OCI-LY7 (cell line): Measurements from ENCODE around the gene STING1. TPM values are rescaled to one million over a fixed set of nuclear protein-coding genes. Genes with fewer than 3 reads are reported as not detected.
"Not testable (repeated sequence)": the region's sequence is repeated elsewhere in the genome, so short reads cannot be mapped to it uniquely, and the experiment has no call there.

Experiments
- BruUV-seq: library from RNA; stranded (reverse); fragments of 400-500 nt; replicated peaks from 2 replicates; lab custom pipeline; 2021; lab: Mats Ljungman, UMichigan
- CTCF ChIA-PET: fragments of 300-600 bp; sonication (Branson Sonifier 250); formaldehyde crosslinking; loops from one replicate; lab custom pipeline; 2022; ENCODE audit warnings: antibody characterized with exemption; ENCODE audit not compliant: unreplicated experiment; lab: Charles Lee
- POLR2A ChIA-PET: fragments of 300-600 bp; sonication (Branson Sonifier 250); formaldehyde crosslinking; loops from one replicate; lab custom pipeline; 2022; ENCODE audit warnings: antibody characterized with exemption; lab: Charles Lee
- DNase-seq: peaks from one replicate; pipeline ENCODE4 v3.0.0-alpha.2; 2015; ENCODE audit warnings: low spot score
- H2AFZ ChIP-seq: fragments of 200-600 bp; sonication (generic), shearing (Covaris generic); 2 replicates; pipeline ENCODE4 v1.6.1; 2014; ENCODE audit warnings: mild to moderate bottlenecking, antibody characterized with exemption, low read length, moderate library complexity
- H3K27ac ChIP-seq: fragments of 200-600 bp; sonication (generic); 2 replicates; pipeline ENCODE4 v1.5.1; 2014; ENCODE audit warnings: mixed run types, low read depth, mild to moderate bottlenecking, moderate library complexity, low read length, inconsistent platforms; ENCODE audit not compliant: poor library complexity, severe bottlenecking
- H3K36me3 ChIP-seq: fragments of 200-600 bp; sonication (generic); 2 replicates; pipeline ENCODE4 v1.6.1; 2014; ENCODE audit warnings: mild to moderate bottlenecking, antibody characterized with exemption, low read length, moderate library complexity, mixed read lengths; ENCODE audit not compliant: insufficient read depth
- H3K4me1 ChIP-seq: fragments of 200-600 bp; sonication (generic); 2 replicates; pipeline ENCODE4 v1.5.1; 2014; ENCODE audit warnings: mild to moderate bottlenecking, low read length; ENCODE audit not compliant: insufficient read depth, poor library complexity, severe bottlenecking
- H3K4me2 ChIP-seq: fragments of 200-600 bp; sonication (generic); 2 replicates; pipeline ENCODE4 v1.6.1; 2014; ENCODE audit warnings: mild to moderate bottlenecking, low read length
- H3K4me3 ChIP-seq: fragments of 200-600 bp; sonication (generic); 2 replicates; pipeline ENCODE4 v1.5.1; 2014; ENCODE audit warnings: mild to moderate bottlenecking, low read depth, low read length; ENCODE audit not compliant: poor library complexity, severe bottlenecking
- H3K79me2 ChIP-seq: fragments of 200-600 bp; sonication (generic); 2 replicates; pipeline ENCODE4 v1.6.1; 2016; ENCODE audit warnings: low read depth, mild to moderate bottlenecking, low read length, moderate library complexity, mixed read lengths; ENCODE audit not compliant: insufficient read depth
- H3K9me2 ChIP-seq: fragments of 200-600 bp; sonication (generic); 2 replicates; pipeline ENCODE4 v1.6.1; 2016; ENCODE audit warnings: mild to moderate bottlenecking, low read length, mixed read lengths; ENCODE audit not compliant: insufficient read depth
- H3K9me3 ChIP-seq: fragments of 200-600 bp; sonication (generic); 2 replicates; pipeline ENCODE4 v1.6.1; 2014; ENCODE audit warnings: mild to moderate bottlenecking, mixed run types, low read length, mixed read lengths
- H4K20me1 ChIP-seq: fragments of 200-600 bp; sonication (generic); 2 replicates; pipeline ENCODE4 v1.6.1; 2014; ENCODE audit warnings: mild to moderate bottlenecking, antibody characterized with exemption, low read length, moderate library complexity, mixed read lengths; ENCODE audit not compliant: insufficient read depth
- CTCF ChIP-seq: fragments of 200-600 bp; sonication (generic); conservative IDR thresholded peaks from 2 replicates; pipeline ENCODE4 v1.5.1; 2014; ENCODE audit warnings: mild to moderate bottlenecking, antibody characterized with exemption, low read length, moderate library complexity, mixed read lengths
- EZH2phosphoT487 ChIP-seq: fragments of 200-600 bp; sonication (generic); IDR thresholded peaks from 2 replicates; pipeline ENCODE4 v1.6.1; 2018; ENCODE audit warnings: low read depth, borderline replicate concordance, mild to moderate bottlenecking, mixed run types, antibody characterized with exemption, low read length, moderate library complexity, mixed read lengths
- intact Hi-C: fragments of 100-400 bp; cut with micrococcal nuclease; formaldehyde crosslinking; loops from one replicate; pipeline ENCODE4 v1.10.0; 2022; ENCODE audit not compliant: unreplicated experiment
- total RNA-seq, 2 experiments: library from RNA; depleted of rRNA in 1 of 2; stranded (reverse); fragments of >200 nt in 1 of 2; shearing (Covaris generic) in 1 of 2; gene quantifications; 2 replicates each; pipeline ENCODE4 v1.2.3, GENCODE V29; 2014 to 2022

Gene STING1
- total RNA-seq, 2 experiments from 2014 or later: 0.44 TPM; not detected in 1

GRCh38 chr5:139514486-139514856, 31.9 kb upstream of the STING1 start:
- Histone ChIP-seq H3K9me3 (no peaks in the 10 kb centered on the region), H3K9me2 (no peaks in the 10 kb centered on the region), H3K4me3 (no peak overlapping the region), H4K20me1 (no peaks in the 10 kb centered on the region), H3K36me3 (no peaks in the 10 kb centered on the region), H2AFZ (no peak overlapping the region), H3K27ac (no peak overlapping the region), H3K4me2 (no peak overlapping the region), H3K79me2 (no peaks in the 10 kb centered on the region), H3K4me1 (peaks cover 30% of the 10 kb centered on the region)
- intact Hi-C loops: no loop called here
- TF ChIP-seq EZH2phosphoT487 (no peak), CTCF (no peak)
- BruUV-seq: no TSS peak
- POLR2A ChIA-PET: interaction anchor here (0.5 to 1.2 kb wide), 4 partner anchors 10 to 1016 kb away, joined by 3 to 9 read pairs (median 4); partner anchors contain the start of gene SIL1
- CTCF ChIA-PET: interaction anchor here (1.0 to 1.7 kb wide), 4 partner anchors 90 to 123 kb away, joined by 3 to 6 read pairs (median 4); no protein-coding TSS in a partner anchor
- DNase-seq: no peak

DNA sequence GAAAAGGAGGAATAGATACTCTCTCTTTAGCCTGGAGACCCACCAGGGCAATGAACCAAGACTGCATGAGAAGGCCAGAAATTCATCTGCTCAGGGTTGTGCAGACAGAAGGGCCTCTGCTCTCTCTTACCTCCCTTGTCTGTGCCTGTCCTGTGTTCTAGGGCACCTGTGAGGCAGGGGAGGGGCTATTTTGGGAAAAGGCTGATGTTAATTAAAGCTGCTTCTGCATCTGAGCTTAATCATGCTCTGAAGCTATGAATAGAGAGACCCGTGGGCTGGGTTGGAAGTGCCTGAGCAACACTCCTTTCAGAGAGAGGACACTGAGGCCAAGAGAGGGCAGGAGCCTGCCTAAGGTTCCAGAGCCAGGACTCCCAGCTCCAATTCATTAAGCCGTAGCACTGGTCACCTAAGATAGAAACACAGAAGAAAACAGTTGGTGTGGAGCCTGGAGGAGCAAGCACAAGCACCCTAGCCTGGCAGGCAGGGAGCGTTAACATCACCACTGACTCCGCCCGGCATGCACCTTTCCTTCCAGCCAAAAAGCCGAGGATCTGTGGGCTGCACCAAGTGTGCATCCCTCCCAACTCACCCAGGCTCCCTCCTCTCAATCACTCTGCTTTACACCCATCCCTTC, 31.4 kb upstream of the STING1 start:
- peak; percentile 29 for DNase-seq
- Histone ChIP-seq H3K27ac (no peak overlapping the region), H3K4me3 (no peak overlapping the region), H3K36me3 (no peaks in the 10 kb centered on the region), H3K4me1 (peaks cover 30% of the 10 kb centered on the region), H3K9me2 (no peaks in the 10 kb centered on the region), H2AFZ (peak overlapping the region; percentile 22; the same call in 1 of the 2 replicates), H3K9me3 (no peaks in the 10 kb centered on the region), H4K20me1 (no peaks in the 10 kb centered on the region), H3K79me2 (no peaks in the 10 kb centered on the region), H3K4me2 (peak overlapping the region; percentile 23)
- intact Hi-C loops: loop anchor here (1.0 kb wide), 1 partner anchor 92 kb away; no protein-coding TSS in a partner anchor
- ChIA-PET POLR2A (interaction anchor here (1.1 to 1.2 kb wide), 2 partner anchors 11 to 316 kb away, joined by 4 read pairs; partner anchors contain the start of gene SIL1), CTCF (interaction anchor here (1.0 to 1.9 kb wide), 5 partner anchors 90 to 123 kb away, joined by 3 to 6 read pairs (median 5); no protein-coding TSS in a partner anchor)
- no peak for TF ChIP-seq EZH2phosphoT487
- TF ChIP-seq CTCF: no peak; the same call in 1 of the 2 replicates
- BruUV-seq: no TSS peak

DNA sequence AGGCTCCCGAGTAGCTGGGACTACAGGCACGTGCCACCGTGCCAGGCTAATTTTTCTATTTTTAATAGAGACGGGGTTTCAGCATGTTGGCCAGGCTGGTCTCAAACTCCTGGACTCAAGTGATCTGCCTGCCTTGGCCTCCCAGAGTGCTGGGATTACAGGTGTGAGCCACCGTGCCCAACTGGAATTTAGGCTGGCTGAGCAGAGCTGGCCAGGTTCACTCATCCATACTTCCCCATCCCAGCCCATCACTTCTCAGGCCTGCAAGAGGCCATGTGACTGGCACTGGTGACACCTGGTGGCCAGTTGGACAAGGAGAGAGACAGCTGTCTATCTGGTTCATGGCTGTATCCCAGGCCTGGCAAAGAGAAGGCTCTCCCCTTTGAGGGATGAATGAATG, 30.9 kb upstream of the STING1 start:
- H3K4me3 ChIP-seq, H4K20me1 ChIP-seq, H3K36me3 ChIP-seq, BruUV-seq, H3K9me3 ChIP-seq, H3K27ac ChIP-seq, H3K79me2 ChIP-seq, H3K9me2 ChIP-seq: not testable (repeated sequence)
- POLR2A ChIA-PET: interaction anchor here (0.5 to 1.2 kb wide), 3 partner anchors 11 to 445 kb away, joined by 4 read pairs; partner anchors contain the start of gene SIL1
- Histone ChIP-seq H2AFZ (peak overlapping the region; percentile 22; the same call in 1 of the 2 replicates), H3K4me2 (peak overlapping the region; percentile 23), H3K4me1 (peaks cover 28% of the 10 kb centered on the region)
- CTCF ChIA-PET: interaction anchor here (1.0 to 1.9 kb wide), 5 partner anchors 89 to 122 kb away, joined by 3 to 6 read pairs (median 5); no protein-coding TSS in a partner anchor
- TF ChIP-seq CTCF: peak; percentile 83
- peak; percentile 80 for DNase-seq
- intact Hi-C loops: loop anchor here (1.0 kb wide), 1 partner anchor 91 kb away; no protein-coding TSS in a partner anchor
